GM19438 (cell line): ENCODE measurements around the gene TLE6.
"Not testable (repeated sequence)": the region's sequence is repeated elsewhere in the genome, so short reads cannot be mapped to it uniquely, and the experiment has no call there.

Source experiments
- ATAC-seq: cut with Tn5 transposase; IDR thresholded peaks from one replicate; pipeline ENCODE4 v1.9.1; 2021; ENCODE audit warnings: low read depth; ENCODE audit not compliant: unreplicated experiment

TLE6 gene

DNA sequence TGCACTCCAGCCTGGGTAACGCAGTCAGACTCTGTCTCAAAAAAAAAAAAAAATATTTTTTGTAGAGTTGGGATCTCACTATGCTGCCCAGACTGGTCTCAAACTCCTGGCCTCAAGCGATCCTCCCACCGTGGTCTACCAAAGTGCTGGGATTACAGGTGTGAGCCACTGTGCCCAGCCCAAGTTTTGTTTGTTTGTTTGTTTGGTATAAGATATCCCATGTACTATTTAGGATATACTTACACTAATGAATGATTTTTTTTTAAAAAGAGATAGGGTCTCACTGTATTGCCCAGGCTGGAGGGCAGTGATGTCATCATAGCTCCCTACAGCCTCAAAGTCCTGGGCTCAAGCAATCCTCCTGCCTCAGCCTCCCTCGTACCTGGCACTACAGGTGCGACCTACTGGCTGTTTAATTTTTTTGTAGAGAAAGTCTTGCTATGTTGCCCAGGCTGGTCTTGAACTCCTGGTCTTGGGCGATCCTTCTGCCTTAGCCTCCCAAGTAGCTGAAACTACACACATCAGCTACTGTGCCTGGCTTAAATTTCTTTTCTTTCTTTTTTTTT lies 24.0 kb downstream of the TLE6 start:
- no peak for ATAC-seq

DNA sequence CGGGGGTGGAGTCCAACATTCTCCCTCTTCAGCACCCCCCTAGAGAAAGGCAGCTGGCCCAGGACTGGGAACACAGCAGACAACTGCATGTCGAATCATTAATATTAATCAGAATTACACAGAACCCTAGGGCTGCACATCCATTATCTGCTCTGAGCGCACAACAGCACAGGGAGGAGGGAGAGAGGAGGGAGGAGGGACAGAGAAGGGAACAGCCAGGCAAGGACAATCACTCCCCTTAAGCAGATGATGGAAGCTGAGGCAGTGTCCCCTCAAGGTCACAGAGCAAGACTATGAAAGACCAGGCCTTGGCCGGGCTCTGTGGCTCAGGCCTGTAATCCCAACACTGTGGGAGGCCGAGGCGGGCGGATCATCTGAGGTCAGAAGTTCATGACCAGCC lies 25.7 kb downstream of the TLE6 start:
- ATAC-seq: no peak

DNA sequence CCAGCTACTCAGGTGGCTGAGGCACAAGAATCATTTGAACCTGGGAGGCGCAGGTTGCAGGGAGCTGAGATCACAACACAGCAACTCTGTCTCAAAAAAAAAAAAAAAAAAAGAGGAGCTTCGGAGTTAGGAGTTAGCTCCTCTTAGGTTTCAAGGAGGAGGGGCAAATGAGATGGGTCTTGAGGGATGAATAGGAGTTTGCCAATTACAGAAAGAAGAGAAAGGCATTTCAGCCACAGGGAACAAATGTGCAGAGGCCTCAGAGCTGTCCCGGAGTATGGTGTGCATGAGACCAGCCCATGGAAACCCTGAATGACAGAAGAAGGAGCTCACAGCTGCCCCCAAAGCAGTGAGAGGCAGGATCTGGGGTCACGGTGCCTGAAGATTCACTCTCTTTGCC lies 27.2 kb downstream of the TLE6 start:
- ATAC-seq: no peak

DNA sequence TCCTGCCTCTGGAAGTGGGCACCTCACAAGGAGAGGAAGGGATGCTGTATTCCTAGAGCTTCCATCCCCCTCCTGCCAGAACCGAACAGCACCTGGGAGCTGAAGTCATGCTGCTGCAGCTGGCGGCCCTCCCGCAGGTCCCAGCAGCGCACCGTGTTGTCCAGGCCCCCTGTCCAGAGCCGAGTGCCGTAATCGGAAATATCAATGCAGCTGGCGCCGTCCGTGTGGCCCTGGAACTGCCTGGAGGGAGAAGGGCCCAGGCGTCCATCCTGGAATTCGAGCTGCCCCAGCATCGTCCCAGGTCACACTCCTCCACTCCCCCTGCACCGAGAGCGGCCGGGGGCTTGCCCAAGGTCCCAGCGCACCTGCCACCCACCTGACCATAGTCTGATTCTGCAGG lies 28.0 kb downstream of the TLE6 start:
- no peak for ATAC-seq

DNA sequence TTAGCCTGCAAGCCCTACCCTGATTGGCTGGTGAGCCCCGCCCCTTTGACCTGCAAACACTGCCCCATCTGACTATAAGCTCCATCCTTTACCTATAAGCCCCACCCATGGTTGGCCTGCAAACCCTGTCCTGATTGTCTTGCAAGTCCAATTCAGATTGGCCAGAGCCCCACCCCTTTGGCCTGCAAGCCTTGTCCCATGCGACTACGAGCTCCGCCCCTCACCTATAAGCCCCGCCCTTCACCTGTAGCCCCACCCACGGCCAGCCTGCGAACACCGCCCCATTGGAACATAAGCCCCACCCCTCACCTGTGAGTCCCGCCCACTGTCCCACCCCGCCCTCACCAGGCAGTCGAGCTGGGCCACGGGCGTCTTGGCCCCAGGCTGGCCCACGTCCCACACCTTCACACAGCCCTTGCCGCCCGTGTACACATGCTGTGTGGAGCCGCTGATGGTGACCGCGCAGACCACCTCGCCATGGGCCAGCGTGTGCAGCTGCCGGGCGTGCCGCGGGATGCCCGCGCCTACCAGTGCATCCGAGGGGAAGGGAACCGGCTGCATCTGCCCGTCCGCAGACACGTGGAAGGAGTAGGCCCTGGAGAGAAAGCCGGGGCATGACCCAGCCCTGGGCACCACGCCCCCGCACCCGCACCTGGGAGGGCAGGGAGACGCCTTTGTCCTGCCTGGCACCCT lies 28.9 kb downstream of the TLE6 start:
- ATAC-seq: no peak

DNA sequence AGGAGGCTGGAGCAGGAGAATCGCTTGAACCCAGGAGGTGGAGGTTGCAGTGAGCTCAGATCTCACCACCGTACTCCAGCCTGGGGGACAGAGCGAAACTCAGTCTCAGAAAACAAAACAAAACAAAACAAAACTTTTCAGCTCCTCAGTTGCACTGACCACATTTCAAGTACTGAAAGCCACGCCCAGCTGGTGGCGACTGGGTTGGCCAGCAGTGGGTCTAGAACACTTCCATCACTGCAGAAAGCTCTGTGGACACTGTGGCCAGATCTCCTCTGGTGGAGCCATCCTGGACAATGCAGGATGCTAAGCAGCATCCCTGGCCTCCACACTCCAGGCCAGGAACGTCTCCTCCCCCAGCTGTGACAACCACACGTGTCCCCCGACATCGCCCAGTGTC lies 30.6 kb downstream of the TLE6 start:
- ATAC-seq: no peak

DNA sequence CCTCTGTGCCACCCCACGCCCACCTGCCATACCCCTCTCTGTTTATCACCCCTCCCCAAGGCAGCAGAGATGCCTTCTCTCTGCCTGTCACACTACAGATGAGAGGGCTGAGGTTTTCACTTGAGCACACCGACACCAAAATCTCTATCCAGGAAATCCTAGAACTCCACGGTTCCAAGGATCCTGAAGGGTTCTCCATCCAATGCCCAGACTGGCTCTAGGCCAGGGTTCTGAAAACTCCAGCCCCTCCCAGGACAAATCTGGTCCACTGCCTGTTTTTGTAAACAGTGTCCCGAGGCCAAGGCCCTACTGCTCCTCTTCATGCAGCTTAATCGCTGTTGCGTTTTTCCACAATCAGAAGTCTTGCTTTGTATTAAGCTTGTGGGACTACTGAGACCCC lies 31.6 kb downstream of the TLE6 start:
- ATAC-seq: no peak

DNA sequence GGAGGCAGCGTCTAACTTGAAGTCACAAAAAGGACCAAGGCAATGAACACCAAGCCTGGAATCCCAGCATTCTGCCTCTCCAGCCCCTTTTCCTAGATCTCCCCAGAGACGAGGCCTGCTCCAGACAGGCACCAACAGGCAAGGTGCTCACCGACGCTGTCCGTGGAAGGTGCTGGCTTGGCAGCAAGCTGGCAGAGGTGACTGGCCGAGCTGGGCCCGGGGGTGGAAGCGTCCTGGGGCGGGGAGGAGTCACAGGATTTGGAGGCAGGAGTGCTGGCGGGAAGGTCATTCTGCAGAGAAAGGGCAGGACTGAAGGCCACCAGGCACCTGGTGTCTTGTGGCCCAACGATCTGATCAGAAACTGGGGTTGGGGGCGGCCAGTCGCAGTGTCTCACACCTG lies 33.5 kb downstream of the TLE6 start:
- ATAC-seq: no peak

DNA sequence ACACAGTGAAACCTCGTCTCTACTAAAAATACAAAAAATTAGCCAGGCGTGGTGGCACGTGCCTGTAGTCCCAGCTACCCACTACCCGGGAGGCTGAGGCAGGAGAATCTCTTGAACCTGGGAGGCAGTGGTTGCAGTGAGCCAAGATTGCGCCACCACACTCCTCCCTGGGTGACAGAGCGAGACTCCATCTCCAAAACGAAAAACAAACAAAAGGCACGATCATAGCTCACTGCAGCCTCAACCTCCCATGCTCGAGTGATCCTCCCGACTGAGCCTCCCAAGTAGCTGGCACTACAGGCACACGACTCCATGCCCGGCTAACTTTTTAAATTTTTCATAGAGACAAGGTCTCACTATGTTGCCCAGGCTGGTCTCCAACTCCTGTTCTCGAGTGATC lies 34.7 kb downstream of the TLE6 start:
- ATAC-seq: not testable (repeated sequence)

DNA sequence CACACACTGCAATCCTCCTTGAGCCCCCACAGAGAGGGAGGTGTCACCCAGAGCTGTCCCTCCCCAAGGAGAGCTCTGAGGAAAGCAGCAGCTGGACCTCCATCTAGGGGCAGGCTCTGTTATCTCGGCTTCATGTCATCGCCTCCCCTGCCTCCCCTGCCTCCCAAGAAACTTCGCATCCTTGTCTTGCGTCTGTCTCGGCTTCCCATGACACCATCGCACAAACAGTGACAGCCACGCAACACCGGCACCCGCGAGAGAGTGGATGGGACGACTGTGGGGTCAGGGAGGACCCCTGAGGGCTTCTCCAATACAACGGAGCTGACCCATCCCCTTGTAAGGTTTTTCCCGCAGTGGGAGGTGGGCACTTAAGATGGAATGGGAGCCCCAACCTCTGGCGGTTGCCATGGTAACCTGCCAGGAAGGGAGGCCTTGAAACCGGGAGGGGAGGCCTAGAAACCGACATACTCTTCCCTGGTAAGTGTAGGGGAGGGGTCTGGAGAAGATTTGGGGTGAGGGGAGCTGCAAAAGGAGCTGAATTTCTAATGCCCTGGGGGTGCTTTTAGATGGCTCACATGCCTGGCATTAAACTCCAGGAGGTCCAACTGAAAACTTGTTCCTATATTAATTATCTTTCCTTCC lies 35.4 kb downstream of the TLE6 start:
- no peak for ATAC-seq

DNA sequence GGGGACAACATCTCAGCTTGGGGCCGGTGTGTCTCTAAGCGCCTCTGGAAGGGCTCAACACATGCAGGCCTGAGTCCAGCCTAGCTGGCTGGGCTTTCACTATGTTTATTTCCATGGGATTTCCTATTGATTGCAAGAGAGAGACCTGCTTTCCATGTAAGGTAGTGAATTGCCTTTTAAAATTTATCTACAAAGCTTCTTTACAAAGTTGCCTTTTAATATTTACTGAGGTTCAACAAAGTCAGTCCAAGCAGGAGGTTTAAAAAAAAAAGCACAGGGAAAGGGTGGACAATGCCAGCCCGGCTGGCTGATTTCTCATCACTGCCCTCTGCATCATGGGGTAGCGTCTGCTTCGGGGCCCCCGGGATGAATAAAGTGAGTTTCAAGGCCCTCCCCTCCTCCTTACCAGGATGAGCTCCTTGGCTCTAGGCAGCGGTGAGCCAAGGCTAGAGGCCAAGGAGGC lies 35.9 kb downstream of the TLE6 start:
- ATAC-seq: no peak

DNA sequence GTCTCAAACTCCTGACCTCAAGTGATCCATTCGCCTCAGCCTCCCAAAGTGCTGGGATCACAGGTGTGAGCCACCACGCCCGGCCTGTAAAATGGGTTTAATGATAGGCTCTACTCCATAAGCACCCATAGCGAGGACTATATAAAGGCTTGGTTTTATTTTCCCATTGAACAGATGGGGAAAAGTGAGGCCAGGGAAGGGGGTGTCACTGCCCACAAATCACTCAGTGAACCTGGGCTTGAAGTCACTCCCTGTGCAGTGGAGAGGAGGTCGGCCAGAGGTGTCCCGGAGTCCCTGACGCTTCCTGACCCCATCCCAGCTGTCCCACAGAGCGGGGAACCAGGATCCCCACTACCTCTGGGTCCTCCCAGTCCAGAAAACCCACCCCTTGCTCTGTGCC lies 36.8 kb downstream of the TLE6 start:
- no peak for ATAC-seq

DNA sequence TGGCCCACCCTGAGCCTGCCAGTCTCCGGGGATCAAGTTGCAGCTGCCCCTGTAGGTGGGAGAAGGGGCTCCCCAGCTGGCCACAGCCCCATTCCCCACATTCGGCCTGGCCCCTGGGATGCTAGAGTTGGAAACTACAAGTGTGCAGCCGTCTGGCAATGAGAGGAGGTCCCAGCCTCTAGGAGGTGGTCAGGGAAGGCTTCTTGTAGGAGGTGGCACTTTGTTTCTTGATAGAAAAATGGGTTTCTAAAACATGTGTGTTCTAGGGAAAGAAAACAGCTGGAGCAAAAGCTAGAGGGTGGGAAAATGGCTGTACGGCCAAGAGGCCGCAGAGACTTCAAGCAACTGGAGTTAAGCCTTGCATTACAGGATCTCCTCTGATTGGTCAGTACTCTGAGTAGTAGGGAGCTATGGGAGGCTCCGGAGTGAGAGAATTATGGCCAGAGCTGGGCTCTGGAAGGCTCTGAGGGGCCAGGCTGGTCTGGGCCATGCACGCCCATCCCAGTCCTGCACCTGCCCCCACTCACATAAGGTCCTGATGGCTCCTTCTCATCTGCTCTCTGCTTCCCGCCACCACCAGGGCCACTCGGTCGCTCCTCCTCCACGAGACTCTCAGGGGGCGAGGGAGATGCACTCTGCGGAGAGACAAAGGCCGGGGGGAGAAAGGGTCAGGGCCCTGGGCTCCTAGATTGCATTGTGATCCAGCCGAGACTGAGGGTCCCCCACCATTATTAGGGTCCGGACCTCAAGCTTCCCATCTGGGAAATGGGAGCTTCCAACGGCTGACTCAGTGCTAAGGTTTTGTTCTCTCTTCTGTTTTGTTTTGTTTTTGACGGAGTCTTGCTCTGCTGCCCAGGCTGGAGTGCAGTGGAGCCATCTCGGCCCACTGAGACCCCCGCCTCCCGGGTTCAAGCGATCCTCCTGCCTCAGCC lies 38.0 kb downstream of the TLE6 start:
- ATAC-seq: no peak

DNA sequence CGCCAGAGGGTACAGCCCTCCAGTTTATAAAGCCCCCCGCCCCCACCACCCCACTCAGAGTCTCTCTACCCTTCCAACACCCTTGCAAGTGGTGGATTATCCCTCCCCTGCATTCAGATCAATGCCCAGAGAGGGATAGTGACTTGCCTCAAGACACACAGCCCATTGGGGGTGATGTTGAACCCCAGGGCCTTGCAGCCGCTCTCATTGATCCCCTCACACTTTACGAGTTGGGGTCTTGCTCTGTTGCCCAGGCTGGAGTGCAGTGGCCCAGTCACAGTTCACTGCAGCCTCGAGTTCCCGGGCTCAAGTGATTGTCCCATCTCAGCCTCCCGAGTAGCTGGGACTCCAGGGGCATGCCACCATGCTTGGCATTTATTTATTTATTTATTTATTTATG lies 40.6 kb downstream of the TLE6 start:
- no peak for ATAC-seq

DNA sequence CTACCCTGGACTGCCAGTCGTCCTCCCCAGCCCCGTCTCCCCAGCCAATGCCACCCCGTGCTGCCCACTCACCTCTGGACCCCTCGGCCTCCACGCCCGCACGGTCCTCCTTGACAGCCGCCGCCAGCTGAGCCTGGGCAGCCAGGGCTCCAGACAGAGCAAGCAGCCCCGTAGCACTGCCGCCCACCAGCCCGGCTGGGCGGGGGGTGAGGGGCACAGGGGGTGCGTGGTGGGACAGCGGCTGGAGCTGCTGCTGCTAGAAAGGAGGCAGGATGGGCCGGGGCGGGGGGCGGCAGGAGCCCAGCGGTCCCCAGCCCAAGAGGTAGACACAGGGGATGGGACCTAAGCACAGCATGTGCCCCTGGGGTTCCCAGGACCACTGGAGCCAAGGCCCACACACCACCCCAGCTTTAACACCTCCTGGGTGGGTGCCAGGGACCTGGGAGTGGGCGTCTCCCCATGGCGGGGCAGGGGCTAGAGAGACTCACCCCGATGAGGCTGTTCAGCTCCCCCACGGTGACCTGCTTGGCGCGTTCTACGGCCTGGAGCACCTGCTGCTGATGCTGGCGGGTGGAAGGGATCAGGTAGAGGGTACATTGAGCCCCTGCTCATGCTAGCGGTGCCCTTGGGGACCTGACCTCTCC lies 42.0 kb downstream of the TLE6 start:
- no peak for ATAC-seq

DNA sequence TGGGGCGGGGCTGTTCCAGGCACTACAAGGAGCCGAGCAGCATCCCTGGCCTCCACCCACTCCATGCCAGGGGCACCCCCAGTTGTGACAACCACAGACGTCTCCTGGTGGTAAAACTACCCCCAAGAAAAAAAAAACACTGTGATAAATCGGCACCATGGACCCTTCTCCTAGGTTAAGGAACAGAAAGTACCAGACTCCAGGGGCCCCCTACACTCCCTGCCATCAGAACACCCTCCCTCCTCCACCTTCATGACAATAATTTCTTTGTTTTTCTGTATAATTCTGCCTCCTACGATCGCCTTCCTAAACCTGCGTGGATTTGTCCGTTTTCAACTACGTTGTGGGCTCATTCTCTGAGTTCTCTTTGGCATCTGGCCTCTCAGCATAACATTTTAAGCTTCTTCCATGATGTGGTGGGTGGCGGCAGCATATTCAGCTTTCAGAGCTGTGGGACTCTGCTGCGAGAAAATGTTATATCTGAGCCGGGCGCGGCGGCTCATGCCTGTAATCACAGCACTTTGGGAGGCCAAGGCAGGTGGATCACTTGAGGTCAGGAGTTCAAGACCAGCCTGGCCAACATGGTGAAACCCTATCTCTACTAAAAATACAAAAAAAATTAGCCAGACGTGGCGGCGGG lies 43.1 kb downstream of the TLE6 start:
- no peak for ATAC-seq

DNA sequence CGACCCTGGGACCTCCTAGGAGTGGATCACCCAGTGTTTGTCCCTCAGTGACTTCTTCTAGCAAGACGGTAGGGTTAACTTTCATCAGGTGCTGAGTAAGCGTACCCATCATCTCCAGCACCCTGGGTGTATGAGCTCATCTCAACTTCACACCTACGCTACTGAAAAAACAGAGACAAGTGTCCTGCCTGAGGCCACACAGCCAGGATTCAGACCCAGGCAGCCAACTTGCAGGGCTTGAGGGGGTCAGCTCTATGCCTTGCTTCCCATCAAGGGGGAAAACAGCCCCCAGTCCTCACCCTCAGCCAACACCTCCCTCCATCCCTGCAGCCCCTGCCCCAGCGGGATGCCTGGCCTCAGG lies 47.1 kb downstream of the TLE6 start:
- ATAC-seq: no peak

DNA sequence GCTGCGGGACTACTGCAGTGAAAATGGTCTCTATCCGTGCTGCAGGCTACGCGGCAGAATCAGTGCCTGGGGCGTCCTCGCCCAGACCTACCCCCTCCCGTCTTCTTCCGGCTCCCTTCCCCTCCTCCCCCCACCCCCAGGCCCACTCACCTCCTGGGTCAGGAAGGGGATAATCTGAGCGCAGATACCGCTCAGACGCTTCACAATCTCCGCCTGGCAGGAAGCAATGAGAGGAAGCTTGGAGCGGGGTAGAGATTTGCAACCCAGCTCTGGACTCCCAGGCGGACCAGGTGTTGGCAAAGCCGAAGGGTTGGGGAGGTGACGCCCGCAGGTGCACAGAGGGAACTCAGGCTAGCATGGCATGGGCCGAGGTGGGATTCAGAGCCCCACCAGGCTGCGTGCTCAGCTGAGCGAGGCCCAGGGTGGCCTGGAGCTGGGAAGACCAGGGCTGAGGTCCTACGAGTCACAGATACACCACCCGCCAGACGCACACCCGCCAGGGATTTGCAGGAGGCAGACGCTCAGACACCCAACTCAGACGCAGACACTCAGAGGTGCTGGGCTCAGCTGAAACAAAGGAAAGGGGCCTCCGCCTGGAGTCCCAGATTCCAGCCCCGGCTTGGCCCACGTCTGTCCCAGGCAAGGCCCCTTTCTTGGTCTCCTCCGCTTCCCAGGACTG lies 47.6 kb downstream of the TLE6 start:
- no peak for ATAC-seq

DNA sequence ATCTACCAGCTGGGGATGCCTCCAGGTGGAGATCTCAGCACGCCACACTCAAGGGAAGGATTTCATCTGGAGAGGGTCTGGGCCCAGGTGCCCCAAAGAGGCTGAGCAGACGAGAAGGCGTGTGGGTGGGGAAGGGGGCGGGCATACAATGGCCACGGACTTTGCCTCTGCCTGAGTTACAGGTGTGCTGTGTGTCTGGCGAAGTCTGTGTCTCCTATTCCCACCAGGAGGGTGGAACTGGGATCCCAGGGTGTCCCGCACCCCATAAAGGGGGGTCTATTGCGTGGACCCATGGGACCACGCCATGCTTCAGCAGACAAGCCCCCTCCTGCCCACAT lies 48.2 kb downstream of the TLE6 start:
- ATAC-seq: no peak

DNA sequence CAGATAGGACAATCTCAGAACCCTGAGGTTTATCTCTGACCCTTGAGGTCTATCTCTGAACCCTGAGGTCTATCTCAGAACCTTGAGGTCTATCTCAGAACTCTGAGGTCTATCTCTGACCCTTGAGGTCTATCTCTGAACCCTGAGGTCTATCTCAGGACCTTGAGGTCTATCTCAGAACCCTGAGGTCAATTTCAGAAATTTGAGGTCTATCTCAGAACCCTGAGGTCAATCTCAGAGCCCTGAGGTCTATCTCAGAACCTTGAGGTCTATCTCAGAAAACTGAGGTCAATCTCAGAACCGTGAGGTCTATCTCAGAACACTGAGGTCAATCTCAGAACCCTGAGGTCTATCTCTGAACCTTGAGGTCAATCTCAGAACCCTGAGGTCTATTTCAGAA lies 49.4 kb downstream of the TLE6 start:
- no peak for ATAC-seq
